DOHH2 (cell line): ENCODE measurements around the gene CLVS2.

ENCODE experiments used
- CTCF ChIP-seq: fragments of 200-600 bp; sonication (generic); IDR thresholded peaks from one replicate; pipeline ENCODE4 v1.5.1; 2014; ENCODE audit warnings: antibody characterized with exemption, mild to moderate bottlenecking, low read depth, low read length; ENCODE audit not compliant: poor library complexity, severe bottlenecking
- EZH2phosphoT487 ChIP-seq: fragments of 200-600 bp; sonication (generic); IDR thresholded peaks from 2 replicates; pipeline ENCODE4 v1.6.1; 2017; ENCODE audit warnings: borderline replicate concordance, mild to moderate bottlenecking, antibody characterized with exemption, low read length, moderate library complexity, mixed read lengths

GRCh38 chr6:123009059-123009458, 13.0 kb downstream of the CLVS2 start:
- TF ChIP-seq CTCF = no peak
- TF ChIP-seq EZH2phosphoT487 = no peak
